ENCODE data around the gene CHSY3.

Gene CHSY3

DNA sequence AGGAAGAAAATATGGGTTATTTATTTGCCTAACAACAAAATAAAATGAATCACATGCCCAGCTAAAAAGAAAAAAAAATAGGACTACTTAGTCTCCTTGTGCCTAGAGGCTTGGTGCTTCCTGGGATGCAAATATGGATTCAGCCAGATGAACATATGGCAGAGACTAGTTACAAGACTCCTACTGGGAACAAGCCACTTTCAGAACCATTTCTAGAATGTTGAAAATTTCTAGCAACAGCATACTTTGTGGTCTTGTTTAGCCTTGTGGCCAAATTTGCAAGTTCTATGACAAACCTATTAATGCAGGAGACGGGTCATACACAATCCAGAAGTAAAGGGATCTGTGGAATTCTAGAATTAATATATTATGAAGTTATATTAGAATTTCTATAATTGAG is 198.7 kb downstream of the CHSY3 start:
- no peak for DNase-seq

GRCh38 chr5:130104895-130105688 is 200.8 kb downstream of the CHSY3 start:
- no peak for DNase-seq

GRCh38 chr5:130106480-130106879 is 202.2 kb downstream of the CHSY3 start:
- DNase-seq = no peak

DNA sequence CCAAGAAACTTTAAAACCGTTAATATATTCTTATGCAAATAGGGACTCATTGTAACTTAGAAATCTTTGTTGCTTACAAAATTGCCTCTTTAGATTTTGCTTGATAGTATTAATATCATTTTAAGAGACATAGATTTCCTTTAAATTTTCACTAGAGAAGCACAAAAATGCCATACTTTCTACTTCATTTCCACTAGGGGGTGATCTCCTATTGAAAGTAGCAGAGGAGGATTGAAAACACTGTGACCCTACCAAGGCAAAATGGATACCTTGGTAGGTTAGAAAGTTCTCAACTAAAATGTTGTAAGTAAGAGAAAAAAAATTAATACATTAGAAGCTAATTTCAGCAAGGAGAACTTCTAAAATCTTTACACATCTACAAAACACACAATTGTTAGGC is 204.9 kb downstream of the CHSY3 start:
- DNase-seq = no peak

- DNase-seq = no peak
These were observed 206.1 kb downstream of the CHSY3 start for GRCh38 chr5:130110328-130110727.

GRCh38 chr5:130111746-130112145 is 207.5 kb downstream of the CHSY3 start:
- no peak for DNase-seq

- no peak for DNase-seq
These were observed 208.0 kb downstream of the CHSY3 start for GRCh38 chr5:130112246-130112645.

DNA sequence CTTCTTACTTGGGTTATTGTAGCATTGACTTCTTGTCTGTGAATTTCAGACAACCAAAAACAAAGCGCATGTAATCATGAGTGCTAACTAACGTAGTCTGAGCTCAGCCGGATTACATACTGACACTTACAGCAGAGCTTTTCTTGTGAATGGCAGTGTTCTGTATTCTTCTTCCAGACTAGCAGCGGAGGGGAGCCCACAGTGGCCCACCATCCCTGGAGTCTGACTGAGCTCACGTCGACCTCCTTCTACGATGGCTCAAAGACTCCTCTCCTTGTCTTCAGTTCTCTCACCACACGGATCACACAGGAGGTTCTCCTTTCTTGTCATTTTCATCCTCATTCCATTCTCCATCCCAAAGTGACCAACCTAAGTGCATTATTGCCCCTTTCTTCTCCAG is 211.4 kb downstream of the CHSY3 start:
- DNase-seq = no peak

DNA sequence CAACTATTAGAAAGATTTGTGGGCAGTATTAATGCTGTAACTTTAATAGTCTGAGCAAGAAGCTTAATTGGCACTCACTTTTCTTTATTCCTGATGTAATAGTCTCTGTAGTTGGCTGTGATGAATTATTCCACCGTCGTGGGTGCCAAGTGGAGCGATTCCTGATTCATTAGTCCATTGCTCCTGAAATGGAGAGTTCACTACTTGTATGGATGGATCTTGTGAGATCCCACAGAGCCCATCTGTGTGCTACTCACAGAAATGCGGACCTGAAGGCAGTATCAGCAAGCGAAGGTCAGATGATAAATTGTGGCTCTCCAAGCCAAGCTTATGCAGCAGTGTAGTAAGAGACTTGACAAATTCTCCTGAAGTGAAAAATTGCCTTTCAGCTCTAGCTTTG is 212.2 kb downstream of the CHSY3 start:
- DNase-seq = no peak

GRCh38 chr5:130116972-130117371 is 212.7 kb downstream of the CHSY3 start:
- no peak for DNase-seq

- no peak for DNase-seq
These were observed 222.5 kb downstream of the CHSY3 start for GRCh38 chr5:130126746-130127145.

DNA sequence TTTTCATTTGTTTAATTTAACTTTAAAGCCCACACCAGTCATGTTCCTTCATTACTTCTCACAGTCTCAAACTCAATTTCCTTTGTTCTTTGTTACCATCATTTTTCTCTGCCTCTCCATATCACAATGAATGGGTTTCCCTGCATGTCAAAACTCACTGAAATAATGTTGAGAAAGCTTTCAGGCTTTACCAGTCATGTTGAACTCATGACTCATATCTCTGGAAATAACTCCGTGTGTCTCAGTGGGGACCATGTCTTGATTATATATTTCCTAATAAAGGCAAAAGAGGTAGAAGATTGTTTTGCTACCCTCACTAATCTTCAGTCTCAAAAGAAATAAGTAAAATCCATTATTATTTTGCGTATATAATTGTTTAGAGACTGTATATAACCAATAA is 231.2 kb downstream of the CHSY3 start:
- DNase-seq = no peak

- DNase-seq = no peak
These were observed 232.0 kb downstream of the CHSY3 start for GRCh38 chr5:130136300-130136699.

GRCh38 chr5:130137681-130138080 is 233.4 kb downstream of the CHSY3 start:
- no peak for DNase-seq

- DNase-seq = no peak
These were observed 234.3 kb downstream of the CHSY3 start for GRCh38 chr5:130138406-130139045.

GRCh38 chr5:130141659-130142320 is 237.5 kb downstream of the CHSY3 start:
- DNase-seq = no peak

GRCh38 chr5:130151239-130151638 is 247.0 kb downstream of the CHSY3 start:
- no peak for DNase-seq

GRCh38 chr5:130155345-130156011 is 251.2 kb downstream of the CHSY3 start:
- no peak for DNase-seq

- DNase-seq = no peak
These were observed 253.8 kb downstream of the CHSY3 start for GRCh38 chr5:130158036-130158435.

- DNase-seq = no peak
These were observed 255.7 kb downstream of the CHSY3 start for GRCh38 chr5:130159968-130160367.

GRCh38 chr5:130164966-130165365 is 260.7 kb downstream of the CHSY3 start:
- no peak for DNase-seq

- DNase-seq = no peak
These were observed 262.7 kb downstream of the CHSY3 start for GRCh38 chr5:130166839-130167490.

GRCh38 chr5:130168211-130168610 is 263.9 kb downstream of the CHSY3 start:
- no peak for DNase-seq

All from activated T-cell treated with anti-CD3 and anti-CD28 coated beads for 4 hours (primary cell).